Activated CD8-positive, alpha-beta memory T cell treated with anti-CD3 and anti-CD28 coated beads, Interleukin-2, amount 50 U/mL, for 1 hour (primary cell): Measurements from ENCODE around the gene RTCA.
"Not testable (repeated sequence)": the region's sequence is repeated elsewhere in the genome, so short reads cannot be mapped to it uniquely, and the experiment has no call there.

Experiments used
- DNase-seq: peaks from one replicate; pipeline ENCODE4 v3.0.0-alpha.2; 2020; ENCODE audit errors: extremely low read depth

Gene RTCA

DNA sequence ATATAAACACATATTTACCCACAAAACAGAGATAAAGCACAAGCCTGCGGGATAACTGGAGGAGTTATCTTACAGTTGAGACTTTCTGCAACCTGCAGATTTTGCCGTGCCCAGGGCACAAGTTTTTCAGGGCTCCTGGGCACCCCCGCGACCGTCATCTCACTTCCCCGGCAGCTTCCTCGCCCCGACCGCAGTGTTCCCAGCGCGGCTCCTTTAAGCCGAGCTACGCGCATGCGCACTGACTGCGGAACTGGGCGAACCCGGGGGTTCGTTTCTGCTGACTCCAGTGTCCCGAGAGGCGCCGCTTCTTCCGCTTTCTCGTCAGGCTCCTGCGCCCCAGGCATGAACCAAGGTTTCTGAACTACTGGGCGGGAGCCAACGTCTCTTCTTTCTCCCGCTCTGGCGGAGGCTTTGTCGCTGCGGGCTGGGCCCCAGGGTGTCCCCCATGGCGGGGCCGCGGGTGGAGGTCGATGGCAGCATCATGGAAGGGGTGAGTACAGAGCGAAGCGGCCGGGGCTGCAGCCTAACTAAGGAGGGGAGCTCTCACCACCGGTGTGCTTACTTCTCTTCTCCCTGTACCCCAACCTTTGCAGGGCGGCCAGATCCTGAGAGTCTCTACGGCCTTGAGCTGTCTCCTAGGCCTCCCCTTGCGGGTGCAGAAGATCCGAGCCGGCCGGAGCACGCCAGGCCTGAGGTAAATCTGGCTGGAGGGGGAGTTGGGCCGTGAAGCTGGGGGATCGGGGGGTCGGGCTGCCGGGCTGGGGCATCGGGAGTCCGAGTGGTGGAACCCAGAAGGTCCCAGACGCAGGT, at the start of gene RTCA:
TSS of gene RTCA (plus strand) at position 286 of the 810 bp plus-strand sequence. CDS start at position 446, 160 bp downstream.
- peak; percentile 94 for DNase-seq

- no peak for DNase-seq
Observed at GRCh38 chr1:100217834-100218233, 48.2 kb upstream of the RTCA start.

GRCh38 chr1:100219457-100219856, 46.6 kb upstream of the RTCA start:
- DNase-seq, result no peak

DNA sequence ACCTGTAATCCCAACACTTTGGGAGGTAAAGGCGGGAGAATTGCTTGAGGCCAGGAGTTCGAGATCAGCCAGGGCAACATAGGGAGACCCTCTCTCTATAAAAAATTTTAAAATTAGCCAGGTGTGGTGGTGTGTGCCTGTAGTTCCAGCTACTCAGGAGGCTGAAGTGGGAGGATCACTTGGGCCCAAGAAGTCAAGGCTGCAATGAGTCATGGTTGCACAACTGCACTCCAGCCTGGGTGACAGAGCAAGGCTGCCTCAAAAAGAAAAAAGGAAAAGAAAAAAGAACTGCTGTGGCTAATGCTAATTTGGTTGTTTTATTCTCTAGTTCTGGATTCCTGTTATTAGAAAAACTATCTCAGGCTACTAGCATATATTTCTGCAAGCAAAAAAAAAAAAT, 46.1 kb upstream of the RTCA start:
- no peak for DNase-seq

DNA sequence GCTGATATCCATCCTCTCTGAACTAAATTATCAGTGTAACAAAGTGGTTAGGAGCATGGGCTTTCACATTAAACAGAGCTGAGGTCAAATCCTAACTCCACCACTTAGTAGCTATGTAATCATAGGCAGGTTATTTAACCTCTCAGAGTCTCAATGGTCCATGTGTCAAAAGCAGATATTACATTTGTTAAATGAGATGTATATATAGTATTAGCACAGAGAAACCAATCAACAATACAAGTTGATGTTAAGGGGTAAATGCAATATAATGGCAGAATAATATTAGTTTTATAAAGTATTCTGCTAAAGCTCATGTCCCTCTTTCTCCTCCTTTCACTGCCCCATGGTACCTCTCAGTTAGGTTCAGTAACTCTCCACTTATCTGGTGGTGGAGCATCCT, 43.6 kb upstream of the RTCA start:
- DNase-seq, result no peak

GRCh38 chr1:100229681-100230443, 36.2 kb upstream of the RTCA start:
- no peak for DNase-seq

DNA sequence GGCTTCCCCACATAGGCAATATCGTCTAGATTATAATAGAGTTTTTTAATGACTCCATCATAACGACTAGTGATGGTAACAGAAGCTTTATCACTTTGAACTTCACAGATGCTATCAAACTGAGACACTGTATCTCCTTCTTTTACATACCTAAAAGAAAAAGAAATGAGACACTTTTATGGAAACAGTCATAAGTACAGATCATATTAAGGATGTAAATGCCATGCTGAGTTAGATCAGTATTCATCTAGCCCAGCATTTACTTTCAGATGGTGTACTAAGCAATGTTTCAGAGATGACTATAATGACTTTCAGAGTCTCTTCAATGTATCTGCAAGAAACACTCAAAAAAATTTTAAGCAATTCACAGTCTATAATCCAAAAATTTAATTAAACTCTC, 35.3 kb upstream of the RTCA start:
- no peak for DNase-seq

GRCh38 chr1:100231721-100232120, 34.3 kb upstream of the RTCA start:
- DNase-seq, result no peak

DNA sequence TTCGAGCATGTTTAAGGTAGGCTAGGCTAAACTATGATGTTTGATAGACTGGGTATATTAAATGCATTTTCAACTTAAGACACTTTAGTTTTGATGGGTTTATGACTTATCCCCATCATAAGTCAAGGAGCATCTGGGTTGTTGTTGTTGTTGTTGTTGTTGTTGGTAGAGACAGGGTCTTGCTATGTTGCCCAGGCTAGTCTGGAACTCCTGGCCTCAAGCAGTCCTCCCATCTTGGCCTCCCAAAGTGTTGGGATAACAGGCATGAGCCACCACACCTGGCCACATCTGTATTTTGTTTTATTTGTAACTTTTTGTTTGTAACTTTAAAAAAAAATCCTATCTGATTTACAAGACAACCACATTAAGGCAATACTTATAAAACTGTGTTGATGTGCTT, 33.9 kb upstream of the RTCA start:
- no peak for DNase-seq

- DNase-seq, result not testable (repeated sequence)
Observed at GRCh38 chr1:100233566-100233965, 32.5 kb upstream of the RTCA start.

DNA sequence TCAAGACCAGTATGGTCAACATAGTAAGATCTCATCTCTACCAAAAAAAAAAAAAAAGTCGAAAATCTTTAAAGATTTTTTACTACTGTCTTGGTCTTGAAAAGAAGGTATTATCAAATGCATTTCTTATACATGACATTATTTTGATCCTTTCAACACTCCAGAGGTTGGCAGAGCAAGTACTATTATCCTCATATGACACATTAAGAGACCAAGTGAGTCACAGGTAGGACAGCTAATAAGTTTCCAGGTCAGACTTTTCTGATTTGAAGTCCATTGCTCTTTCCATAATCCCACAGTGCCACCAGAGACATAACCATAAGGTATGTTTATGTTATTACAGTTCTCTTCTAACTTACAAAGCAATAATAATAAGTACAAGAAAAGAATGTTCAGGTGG, 31.6 kb upstream of the RTCA start:
- DNase-seq, result no peak

GRCh38 chr1:100237091-100237490, 28.9 kb upstream of the RTCA start:
- no peak for DNase-seq

DNA sequence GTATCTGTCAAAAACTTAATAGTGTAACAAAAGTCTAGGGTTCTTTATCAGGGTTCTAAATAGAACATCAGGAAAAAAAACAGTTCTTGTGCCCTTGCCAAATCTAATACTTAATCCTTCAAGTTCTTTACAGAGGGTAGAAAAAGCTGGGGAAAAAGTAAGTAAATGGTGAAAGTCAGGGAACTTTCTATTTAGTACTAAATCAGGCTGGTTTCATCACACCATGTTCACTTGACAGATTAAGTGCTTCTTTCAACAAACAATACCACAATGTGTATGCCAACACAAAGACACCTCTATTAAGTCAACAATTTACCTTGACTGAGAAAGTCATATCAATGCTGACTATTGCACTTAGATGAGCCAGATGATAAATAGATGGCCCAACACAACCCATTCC, 26.1 kb upstream of the RTCA start:
- no peak for DNase-seq

GRCh38 chr1:100240631-100241030, 25.4 kb upstream of the RTCA start:
- no peak for DNase-seq

DNA sequence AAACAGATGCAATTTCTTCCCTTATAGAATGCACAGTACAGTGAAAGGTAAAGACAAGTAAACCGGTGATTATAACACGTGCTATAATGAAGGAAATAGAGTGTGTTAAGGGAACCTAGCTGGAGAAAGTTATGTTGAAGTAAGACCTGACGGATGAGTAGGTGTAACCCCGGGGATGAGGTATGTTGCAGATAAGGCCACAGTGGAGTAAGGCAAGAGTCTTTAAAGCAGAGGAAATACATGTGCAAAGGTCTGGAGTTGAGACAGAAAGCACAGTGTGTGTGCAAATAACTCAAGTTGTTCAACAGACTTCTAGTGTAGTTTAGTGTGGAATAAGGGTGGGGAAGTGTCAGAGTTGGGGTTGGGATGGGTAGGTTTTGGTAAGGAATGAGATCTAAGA, 19.3 kb upstream of the RTCA start:
- DNase-seq, result no peak

GRCh38 chr1:100249155-100249536, 16.9 kb upstream of the RTCA start:
- no peak for DNase-seq

- peak; percentile 81 for DNase-seq
Observed at GRCh38 chr1:100249537-100250257, 16.3 kb upstream of the RTCA start, which contains the start of gene DBT. Gene DBT (minus strand): TSS chr1:100249834. CDS start chr1:100249820, 14 bp downstream.

GRCh38 chr1:100250264-100250663, 15.8 kb upstream of the RTCA start:
- no peak for DNase-seq

DNA sequence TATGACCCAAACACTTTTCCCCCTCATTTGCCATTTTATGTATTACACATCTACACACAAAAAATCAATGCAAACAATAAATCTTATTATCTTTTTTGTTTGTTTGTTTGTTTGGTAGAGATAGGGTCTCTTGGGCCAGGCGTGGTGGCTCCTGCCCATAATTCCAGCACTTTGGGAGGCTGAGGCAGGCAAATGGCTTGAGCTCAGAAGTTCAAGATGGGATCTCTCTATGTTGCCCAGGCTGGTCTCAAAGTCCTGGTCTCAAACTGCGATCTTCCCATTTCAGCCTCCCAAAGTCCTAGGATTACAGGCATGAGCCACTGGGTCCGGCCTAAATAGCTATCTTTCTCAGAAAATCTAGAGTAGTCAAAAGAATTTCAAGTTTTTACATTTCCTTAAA, 15.2 kb upstream of the RTCA start:
- no peak for DNase-seq

DNA sequence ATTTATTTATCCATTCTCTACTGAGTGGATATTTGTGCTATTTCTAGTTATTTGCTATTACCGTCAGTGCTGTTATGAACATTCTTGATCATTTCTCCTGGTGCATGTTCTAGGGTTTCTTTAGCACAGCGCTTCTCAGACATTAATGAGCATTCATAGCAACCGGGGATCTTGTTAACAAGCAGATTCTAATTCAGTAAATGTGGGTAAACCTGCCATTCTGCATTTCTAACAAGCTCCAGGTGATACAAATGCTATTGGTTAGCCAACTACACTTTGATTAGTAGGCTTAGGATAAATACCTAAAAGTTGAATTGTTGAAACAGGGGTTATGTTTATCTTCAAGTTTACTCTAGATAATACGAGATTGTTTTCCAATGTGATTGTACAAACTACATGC, 13.1 kb upstream of the RTCA start:
- no peak for DNase-seq

DNA sequence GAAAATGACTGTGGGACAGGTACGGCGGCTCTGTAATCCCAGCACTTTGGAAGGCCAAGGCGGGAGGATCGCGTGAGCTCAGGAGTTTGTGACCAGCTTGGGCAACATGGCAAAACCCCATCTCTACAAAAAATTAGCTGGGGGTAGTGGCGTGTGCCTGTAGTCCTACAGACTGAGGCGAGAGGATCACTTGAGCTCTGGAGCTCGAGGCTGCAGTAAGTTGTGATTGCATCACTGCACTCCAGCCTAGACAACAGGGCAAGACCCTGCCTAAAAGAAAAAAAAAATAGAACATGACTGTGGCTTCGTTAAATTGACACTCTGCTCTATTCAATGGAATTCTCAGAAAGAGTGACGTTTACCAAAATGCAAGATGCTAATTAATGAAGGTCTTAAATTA, 12.5 kb upstream of the RTCA start:
- DNase-seq, result no peak

DNA sequence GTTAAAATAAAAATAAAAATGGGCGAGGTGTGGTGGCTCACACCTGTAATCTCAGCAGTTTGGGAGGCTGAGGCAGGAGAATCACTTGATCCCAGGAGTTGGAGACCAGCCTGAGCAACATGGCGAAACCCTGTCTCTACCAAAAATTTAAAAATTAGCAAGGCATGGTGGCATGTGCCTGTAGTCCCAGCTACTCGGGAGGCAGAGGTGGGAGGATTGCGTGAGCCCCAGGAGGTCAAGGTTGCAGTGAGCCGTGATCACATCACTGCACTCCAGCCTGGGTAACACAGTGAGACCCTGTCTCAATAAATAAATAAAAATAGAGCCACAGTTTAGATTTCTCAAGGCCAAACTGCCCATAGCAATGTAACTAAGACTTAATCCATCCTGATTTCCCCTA, 9.7 kb upstream of the RTCA start:
- DNase-seq, result not testable (repeated sequence)
